SKM-1 treated with dmso at 0.1 percent for 144 hours (cell line): ENCODE measurements around the gene APOA5.
"Not testable (repeated sequence)": the region's sequence is repeated elsewhere in the genome, so short reads cannot be mapped to it uniquely, and the experiment has no call there.

Source experiments
- DNase-seq: peaks from one replicate; lab custom pipeline; 2025; ENCODE audit not compliant: unreplicated experiment; lab: John Stamatoyannopoulos, UW

The APOA5 gene

GRCh38 chr11:116791813-116792143 lies at the start of gene APOA5:
Gene APOA5 (minus strand): TSS chr11:116791879. CDS start chr11:116791860, 19 bp downstream.
- DNase-seq: no peak

DNA sequence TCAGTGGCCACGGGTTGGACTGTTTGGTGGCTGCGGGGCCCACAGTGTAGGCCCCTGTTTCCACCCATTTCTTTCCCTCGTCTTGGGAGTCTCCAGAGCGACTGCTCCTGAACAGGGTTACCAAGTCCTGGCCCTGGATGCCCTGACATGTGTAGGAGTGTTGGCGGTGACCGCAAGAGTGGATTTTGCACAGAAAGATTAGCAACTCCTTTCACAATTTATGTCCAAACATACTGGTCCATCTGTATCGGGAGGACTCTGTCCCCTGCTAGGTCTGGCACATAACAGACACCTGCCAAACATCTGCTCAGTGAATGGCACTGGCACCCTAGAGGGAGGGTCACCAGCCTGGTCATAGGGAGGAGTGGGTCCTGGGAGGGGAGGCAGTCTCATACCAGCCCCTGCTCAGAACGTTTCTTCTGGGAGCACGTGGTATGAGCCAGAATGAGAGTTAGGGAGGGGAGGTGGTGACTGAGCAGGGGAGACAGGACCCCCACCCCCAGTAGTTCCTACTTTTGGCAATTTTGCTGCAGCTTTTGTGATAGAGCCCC lies 49.1 kb upstream of the APOA5 start:
- no peak for DNase-seq

DNA sequence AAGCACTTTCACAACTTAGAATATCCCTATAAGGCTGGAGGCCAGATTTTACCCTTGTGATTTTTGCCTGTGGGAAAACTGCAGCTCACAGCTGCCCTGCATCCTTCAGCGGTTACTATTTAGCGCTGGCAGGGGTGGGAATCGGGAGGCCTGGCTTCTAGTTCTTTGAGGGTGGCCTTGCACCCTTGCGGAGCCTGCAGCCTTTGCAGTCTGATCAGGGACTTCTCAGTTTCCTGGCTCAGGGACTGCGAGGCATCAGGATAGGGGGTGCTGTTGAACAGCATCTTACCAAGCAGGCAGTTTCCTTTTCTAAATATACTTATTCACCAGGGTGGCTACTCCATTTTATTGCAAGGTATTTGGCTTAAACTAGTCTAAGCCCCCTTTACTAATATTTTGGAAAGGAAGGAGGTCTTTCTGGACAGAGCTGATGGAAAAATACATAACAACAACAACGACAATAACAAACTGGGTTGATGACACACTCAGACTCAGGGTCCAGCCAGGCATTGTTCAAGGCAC lies 48.6 kb upstream of the APOA5 start:
- DNase-seq: no peak

DNA sequence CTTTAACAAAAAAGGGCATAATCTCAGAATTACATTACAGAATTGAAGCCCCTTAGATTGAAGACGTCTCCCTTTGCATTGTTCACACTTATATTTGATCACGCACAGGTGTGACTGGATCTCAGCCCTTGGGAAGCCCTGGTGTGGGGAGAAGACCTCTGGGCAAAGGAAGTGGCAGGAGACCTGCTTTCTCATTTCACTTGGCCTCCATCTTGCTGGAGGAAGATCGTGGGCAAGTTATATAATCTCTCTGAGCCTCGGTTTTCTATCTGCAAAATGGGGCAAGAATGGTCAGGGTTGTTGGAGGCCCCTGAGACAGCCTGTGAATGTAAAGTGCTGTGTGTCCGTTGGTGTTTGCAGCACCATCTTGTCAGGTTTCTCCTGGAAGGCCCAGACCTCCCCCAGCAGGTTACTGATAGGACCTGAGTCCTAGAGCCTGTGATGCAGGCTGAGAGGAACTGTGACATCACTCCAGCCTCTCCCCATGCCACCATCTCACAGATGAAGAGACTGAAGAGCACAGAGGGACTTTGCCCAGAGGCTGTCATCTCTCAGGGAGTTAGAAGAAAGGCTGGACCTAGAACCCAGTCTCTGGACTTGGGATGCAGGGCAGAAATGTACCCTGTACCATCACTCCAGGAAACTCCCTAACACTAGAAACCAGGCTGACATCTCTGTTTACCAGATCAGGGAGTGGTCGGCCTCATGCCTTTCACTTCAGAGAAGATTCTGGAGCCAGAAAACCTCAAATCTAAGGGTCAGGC lies 46.8 kb upstream of the APOA5 start:
- DNase-seq: no peak

DNA sequence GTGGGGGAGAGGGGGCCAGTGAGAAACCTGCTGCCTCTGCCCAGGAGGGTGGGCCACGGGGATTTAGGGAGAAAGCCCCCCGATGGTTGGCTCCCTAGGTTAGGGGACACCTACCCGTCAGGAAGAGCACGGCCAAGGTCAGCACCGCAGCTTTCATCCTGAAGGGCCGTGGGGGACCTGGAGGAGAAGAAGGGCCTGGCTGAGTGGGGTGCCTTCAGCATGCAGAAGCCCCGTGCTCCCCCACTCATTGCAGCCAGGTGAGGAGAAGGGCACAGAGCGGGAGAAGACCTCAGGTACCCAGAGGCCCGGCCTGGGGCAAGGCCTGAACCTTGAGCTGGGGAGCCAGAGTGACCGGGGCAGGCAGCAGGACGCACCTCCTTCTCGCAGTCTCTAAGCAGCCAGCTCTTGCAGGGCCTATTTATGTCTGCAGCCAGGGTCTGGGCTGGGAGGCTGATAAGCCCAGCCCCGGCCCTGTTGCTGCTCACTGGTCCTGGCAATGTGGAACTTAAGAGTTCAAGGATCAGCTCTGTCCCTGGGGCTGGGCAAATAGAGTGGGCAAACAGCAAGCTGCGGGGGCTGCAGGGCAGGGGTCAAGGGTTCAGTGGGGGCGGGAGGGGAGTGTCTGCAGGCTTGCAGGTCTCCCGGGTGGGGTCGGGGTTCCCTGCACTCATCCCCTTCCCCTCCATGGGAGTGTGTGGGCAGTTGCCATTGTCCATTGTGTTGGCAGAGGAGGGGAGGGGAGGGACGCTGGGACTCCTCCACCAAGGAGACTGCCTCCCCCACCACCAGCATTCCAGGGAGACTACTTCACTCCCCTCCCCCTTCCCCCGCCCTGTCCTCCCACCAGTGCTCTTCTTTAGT lies 45.8 kb upstream of the APOA5 start, which contains the start of gene APOA1:
Gene APOA1, minus strand, starts transcription at position 392 of the 861 bp plus-strand sequence. Its CDS starts 235 bp downstream, at position 157.
- no peak for DNase-seq

GRCh38 chr11:116836632-116836991 lies 44.9 kb upstream of the APOA5 start:
- DNase-seq: no peak

GRCh38 chr11:116835791-116836631 lies 44.3 kb upstream of the APOA5 start:
- peak; percentile 89 for DNase-seq

DNA sequence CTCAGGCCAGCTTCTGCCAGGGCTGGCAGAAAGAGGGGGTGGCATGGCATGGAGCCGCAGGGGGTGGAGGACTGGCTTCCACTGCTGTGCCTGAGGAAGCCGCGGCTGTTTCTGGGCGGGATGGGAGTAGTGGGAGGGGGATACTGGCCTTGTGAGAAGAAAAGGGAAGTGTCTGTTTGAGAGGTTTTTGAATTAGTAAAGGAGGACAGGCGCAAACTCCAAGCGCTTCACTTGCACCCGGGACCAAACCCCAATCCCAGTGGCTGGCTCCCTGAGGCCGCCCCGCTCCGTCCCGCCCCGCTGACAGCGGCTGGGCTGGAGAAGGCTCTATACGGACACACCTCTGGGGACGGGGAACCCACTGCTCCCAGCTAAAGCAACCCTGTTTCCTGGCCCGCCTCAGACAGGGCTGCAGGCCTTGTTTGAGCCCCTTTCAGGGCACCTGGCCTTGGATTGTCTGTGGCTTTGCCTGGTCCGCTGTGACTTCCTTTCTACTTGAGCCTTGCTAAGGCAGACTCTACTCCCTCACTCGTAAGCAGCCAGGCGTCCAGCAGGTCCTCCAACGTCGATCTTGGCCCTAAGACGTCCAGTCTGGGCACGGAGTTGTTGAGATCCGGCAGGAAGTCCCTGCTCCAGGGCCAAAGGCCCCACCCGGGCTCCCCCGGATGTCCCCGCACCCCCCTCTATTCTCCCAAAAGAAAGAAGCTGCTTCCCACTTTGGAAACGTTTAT lies 43.5 kb upstream of the APOA5 start:
- DNase-seq: peak; percentile 61

GRCh38 chr11:116834535-116835041 lies 42.9 kb upstream of the APOA5 start:
- DNase-seq: not testable (repeated sequence)

DNA sequence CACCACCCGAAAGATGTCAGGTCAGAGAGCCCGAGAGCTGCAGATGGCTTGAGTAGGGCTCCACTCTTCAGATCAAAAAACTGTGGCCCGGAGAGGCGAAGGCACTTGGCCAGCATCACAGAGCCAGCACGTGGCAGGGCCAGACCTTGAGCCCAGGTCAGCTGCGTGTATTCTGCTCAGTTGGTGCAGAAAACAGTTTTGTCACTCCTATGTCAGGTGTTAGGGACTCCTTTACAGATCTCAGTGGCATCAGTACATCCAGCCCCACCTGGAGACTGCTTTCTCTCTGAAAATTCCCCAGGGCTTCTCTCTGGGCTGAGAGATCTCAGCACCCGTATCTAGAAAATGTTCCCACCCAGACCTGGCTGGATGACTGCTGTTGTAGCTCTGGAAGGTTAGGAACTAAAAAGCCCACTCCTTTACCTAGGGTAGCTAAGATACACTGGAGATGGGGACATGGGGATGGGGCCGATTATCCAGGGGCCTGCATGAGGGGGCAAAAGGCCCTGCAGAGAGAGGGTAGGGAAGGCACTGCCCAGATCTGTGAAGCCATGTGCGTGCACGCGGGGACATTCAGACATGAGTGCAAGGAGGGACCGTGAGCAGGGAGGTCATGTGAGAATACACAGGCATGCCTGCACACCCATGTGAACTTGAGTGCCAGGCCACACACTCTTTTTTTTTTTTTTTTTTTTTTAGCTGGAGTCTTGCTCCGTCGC lies 42.3 kb upstream of the APOA5 start:
- no peak for DNase-seq

DNA sequence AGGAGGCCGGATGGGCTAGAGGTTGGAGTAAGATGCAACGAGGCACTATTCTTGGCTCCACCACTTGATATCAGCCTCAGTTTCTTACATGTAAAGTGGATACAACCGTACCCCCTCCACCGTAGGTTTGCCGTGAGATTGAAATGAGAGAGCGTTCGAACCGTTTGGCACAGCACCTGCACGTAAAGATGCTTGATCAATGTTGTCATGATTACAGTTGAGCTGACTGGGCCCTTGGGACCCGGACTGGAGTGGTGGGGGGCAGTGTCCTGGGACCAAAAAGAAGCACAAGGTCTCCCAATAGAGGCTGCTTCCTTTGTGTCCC lies 41.8 kb upstream of the APOA5 start:
- DNase-seq: no peak

DNA sequence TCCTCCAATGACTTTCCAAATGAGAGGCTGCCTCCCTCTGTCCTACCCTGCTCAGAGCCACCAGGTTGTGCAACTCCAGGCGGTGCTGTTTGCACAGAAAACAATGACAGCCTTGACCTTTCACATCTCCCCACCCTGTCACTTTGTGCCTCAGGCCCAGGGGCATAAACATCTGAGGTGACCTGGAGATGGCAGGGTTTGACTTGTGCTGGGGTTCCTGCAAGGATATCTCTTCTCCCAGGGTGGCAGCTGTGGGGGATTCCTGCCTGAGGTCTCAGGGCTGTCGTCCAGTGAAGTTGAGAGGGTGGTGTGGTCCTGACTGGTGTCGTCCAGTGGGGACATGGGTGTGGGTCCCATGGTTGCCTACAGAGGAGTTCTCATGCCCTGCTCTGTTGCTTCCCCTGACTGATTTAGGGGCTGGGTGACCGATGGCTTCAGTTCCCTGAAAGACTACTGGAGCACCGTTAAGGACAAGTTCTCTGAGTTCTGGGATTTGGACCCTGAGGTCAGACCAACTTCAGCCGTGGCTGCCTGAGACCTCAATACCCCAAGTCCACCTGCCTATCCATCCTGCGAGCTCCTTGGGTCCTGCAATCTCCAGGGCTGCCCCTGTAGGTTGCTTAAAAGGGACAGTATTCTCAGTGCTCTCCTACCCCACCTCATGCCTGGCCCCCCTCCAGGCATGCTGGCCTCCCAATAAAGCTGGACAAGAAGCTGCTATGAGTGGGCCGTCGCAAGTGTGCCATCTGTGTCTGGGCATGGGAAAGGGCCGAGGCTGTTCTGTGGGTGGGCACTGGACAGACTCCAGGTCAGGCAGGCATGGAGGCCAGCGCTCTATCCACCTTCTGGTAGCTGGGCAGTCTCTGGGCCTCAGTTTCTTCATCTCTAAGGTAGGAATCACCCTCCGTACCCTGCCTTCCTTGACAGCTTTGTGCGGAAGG lies 40.9 kb upstream of the APOA5 start:
- no peak for DNase-seq

GRCh38 chr11:116831790-116832349 lies 40.2 kb upstream of the APOA5 start:
- no peak for DNase-seq

DNA sequence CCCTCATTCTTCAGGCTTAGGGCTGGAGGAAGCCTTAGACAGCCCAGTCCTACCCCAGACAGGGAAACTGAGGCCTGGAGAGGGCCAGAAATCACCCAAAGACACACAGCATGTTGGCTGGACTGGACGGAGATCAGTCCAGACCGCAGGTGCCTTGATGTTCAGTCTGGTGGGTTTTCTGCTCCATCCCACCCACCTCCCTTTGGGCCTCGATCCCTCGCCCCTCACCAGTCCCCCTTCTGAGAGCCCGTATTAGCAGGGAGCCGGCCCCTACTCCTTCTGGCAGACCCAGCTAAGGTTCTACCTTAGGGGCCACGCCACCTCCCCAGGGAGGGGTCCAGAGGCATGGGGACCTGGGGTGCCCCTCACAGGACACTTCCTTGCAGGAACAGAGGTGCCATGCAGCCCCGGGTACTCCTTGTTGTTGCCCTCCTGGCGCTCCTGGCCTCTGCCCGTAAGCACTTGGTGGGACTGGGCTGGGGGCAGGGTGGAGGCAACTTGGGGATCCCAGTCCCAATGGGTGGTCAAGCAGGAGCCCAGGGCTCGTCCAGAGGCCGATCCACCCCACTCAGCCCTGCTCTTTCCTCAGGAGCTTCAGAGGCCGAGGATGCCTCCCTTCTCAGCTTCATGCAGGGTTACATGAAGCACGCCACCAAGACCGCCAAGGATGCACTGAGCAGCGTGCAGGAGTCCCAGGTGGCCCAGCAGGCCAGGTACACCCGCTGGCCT lies 38.7 kb upstream of the APOA5 start:
- DNase-seq: no peak

GRCh38 chr11:116829525-116830183 lies 38.0 kb upstream of the APOA5 start, which contains the start of gene APOC3:
Gene APOC3 (plus strand): TSS chr11:116829907. CDS start chr11:116830583, 676 bp downstream.
- DNase-seq: no peak

GRCh38 chr11:116828632-116829524 lies 37.2 kb upstream of the APOA5 start:
- no peak for DNase-seq
